ENCODE data around the gene ANKRD40. TPM values are rescaled to one million over a fixed set of nuclear protein-coding genes. Genes with fewer than 3 reads are reported as not detected.

Gene ANKRD40
- total RNA-seq, 4 donors from 2014 or later = 22.4 to 31.1 (median 22.7) TPM

GRCh38 chr17:50679008-50679544 lies 28.6 kb downstream of the ANKRD40 start:
- TF ChIP-seq POLR2A (IDR thresholded peaks at IDR 0.05) (no peak), CTCF (IDR thresholded peaks at IDR 0.05) (no peak)
- intact Hi-C loops (cut with DNase I; ENCODE audit: low total_unique reads) = no loop called here
- DNase-seq (ENCODE audit: low spot score in 2 of 2) = peak in 1 of 2 donors; percentile 65
- no peak overlapping the region for H3K4me3 ChIP-seq (ENCODE audit: low read depth, poor library complexity, severe bottlenecking)
- 89 to 92% methylated on average over 11 of the region's 11 CpGs for WGBS, 2 donors

GRCh38 chr17:50677851-50678375 lies 29.8 kb downstream of the ANKRD40 start:
- peak in 1 of 2 donors; percentile 76 for DNase-seq (ENCODE audit: low spot score in 2 of 2)
- intact Hi-C loops (cut with DNase I; ENCODE audit: low total_unique reads) = no loop called here
- WGBS, 2 donors = 91 to 93% methylated on average over 12 of the region's 12 CpGs
- TF ChIP-seq POLR2A (IDR thresholded peaks at IDR 0.05) = no peak
- no peak for TF ChIP-seq CTCF (IDR thresholded peaks at IDR 0.05)
- H3K4me3 ChIP-seq (ENCODE audit: low read depth, poor library complexity, severe bottlenecking) = no peak overlapping the region

- no peak overlapping the region for H3K4me3 ChIP-seq (ENCODE audit: low read depth, poor library complexity, severe bottlenecking)
- 89 to 90% methylated on average over 24 of the region's 24 CpGs for WGBS, 2 donors
- intact Hi-C loops (cut with DNase I; ENCODE audit: low total_unique reads) = no loop called here
- TF ChIP-seq POLR2A (IDR thresholded peaks at IDR 0.05) = no peak
- no peak for TF ChIP-seq CTCF (IDR thresholded peaks at IDR 0.05)
- peak in 1 of 2 donors; percentile 56 for DNase-seq (ENCODE audit: low spot score in 2 of 2)
Observed at GRCh38 chr17:50676065-50676975, 31.4 kb downstream of the ANKRD40 start.

GRCh38 chr17:50675627-50676026 lies 32.1 kb downstream of the ANKRD40 start:
- intact Hi-C loops (cut with DNase I; ENCODE audit: low total_unique reads) = no loop called here
- H3K4me3 ChIP-seq (ENCODE audit: low read depth, poor library complexity, severe bottlenecking) = no peak overlapping the region
- peak in 1 of 2 donors; percentile 81 for DNase-seq (ENCODE audit: low spot score in 2 of 2)
- no peak for TF ChIP-seq POLR2A (IDR thresholded peaks at IDR 0.05)
- no peak for TF ChIP-seq CTCF (IDR thresholded peaks at IDR 0.05)
- 82 to 90% methylated on average over 6 to 7 of the region's 7 CpGs for WGBS, 2 donors

GRCh38 chr17:50675190-50675589 lies 32.5 kb downstream of the ANKRD40 start:
- no peak overlapping the region for H3K4me3 ChIP-seq (ENCODE audit: low read depth, poor library complexity, severe bottlenecking)
- DNase-seq (ENCODE audit: low spot score in 2 of 2) = no peak
- intact Hi-C loops (cut with DNase I; ENCODE audit: low total_unique reads) = no loop called here
- TF ChIP-seq POLR2A (IDR thresholded peaks at IDR 0.05) = no peak
- TF ChIP-seq CTCF (IDR thresholded peaks at IDR 0.05) = no peak
- 73 to 79% methylated on average over 3 of the region's 3 CpGs for WGBS, 2 donors
